HT1080 (cell line): ENCODE data around the gene FAF1. TPM values are rescaled to one million over a fixed set of nuclear protein-coding genes. Genes with fewer than 3 reads are reported as not detected.
"Not testable (repeated sequence)": the region's sequence is repeated elsewhere in the genome, so short reads cannot be mapped to it uniquely, and the experiment has no call there.

Experiments
- DNase-seq: peaks from one replicate; pipeline ENCODE4 v3.0.0-alpha.2; 2015; ENCODE audit warnings: low read depth
- total RNA-seq: library from RNA; depleted of rRNA; stranded (reverse); fragments of >200 nt; shearing (Covaris generic); gene quantifications from 2 replicates; pipeline ENCODE4 v1.2.3, GENCODE V29; 2014

Gene FAF1
- total RNA-seq, 1 experiment from 2014 or later = 61.0 TPM

DNA sequence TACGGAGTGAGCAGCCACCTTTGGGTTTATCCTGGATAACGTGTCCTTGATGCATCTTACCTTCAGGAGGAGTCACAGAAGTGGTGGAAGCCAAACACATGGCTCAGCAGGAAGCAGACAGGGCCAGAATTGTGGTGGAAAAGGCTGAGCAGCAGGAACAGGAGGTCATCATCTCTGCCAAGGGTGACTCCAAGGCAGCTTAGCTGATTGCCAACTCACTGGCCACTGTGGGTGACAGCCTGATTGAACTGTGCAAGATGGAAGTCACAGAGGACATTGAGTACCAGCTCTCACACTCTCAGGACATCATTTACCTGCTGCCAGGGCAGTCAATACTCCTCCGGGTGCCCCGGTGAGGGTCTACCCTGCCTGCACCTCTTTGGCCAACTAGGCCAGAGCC is 179.3 kb downstream of the FAF1 start:
- DNase-seq = no peak

DNA sequence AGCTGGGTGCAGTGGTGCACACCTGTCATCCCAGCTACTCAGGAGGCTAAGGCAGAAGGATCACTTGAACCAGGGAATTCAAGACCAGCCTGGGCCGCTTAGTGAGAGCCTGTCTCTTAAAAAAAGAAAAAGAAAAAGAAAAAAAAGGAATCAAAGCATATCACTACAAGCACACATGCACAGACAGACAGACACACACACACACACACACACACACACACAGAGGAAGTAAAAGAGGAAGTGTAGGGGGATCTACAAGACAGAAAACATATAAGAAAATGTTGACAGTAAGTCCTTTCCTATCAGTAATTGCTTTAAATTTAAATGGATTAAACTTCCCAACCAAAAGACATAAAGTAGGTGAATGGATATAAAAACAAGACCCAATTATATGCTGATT is 180.3 kb downstream of the FAF1 start:
- no peak for DNase-seq

- DNase-seq = no peak
These were observed 184.3 kb downstream of the FAF1 start for GRCh38 chr1:50775740-50776139.

GRCh38 chr1:50774759-50775351 is 185.2 kb downstream of the FAF1 start:
- DNase-seq = peak; percentile 47

DNA sequence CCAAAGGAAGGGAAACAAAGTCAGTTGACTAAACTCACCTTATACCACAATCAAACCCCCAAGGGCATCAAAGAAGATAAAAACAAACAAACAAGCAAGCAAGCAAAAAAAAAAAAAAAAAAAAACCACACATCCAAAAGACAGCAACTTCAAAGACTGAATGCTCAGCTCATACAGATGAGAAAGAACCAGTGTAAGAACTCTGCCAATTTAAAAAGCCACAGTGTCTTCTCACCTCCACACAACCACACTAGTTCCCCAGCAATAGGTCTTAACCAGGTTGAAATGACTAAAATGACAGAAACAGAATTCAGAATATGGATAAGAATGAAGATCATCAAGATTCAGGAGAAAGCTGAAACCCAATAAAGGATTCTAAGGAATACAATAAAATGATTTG is 193.4 kb downstream of the FAF1 start:
- no peak for DNase-seq

- DNase-seq = not testable (repeated sequence)
These were observed 203.5 kb downstream of the FAF1 start for GRCh38 chr1:50756543-50756942.

DNA sequence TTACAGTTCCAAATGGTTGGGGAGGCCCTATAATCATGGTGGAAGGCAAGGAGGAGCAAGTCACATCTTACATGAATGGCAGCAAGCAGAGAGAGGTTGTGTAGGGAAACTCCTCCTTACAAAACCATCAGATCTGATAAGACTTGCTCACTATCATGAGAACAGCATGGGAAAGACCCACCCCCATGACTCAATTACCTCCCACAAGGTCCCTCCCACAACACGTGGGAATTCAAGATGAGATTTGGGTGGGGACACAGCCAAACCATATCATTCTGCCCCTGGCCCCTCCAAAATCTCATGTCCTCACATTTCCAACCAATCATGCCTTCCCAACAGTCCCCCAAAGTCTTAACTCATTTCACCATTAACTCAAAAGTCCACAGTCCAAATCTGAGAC is 205.3 kb downstream of the FAF1 start:
- DNase-seq = not testable (repeated sequence)

DNA sequence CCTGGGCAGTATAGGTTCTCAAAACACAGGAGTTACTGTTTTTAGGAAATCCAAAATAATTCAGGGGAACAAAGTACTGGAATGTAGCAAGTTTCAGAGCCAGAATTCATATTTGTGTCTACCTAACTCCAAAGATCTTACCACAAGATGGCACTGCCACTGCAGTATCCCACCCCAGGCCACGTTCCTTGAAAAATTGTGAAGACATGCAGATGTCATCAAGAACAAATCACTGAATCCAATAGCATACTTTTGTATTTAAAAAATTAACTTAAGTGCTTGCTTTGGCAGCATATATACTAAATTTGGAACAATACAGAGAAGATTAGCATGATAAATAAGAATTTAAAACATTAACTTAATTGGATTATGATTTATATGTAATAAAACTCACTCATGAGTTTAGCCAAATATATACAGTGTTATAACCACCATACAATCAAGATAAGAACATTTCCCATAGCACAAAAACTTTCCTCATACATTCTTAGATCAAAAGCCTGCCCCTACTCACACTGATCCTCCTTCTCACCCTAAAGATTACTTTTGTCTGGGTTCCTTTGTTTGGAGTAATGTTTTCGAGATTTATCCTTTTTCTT is 209.9 kb downstream of the FAF1 start:
- DNase-seq = peak; percentile 42

- DNase-seq = no peak
These were observed 212.7 kb downstream of the FAF1 start for GRCh38 chr1:50747394-50747793.

- DNase-seq = peak; percentile 11
These were observed 217.5 kb downstream of the FAF1 start for GRCh38 chr1:50742523-50742922.

GRCh38 chr1:50739125-50739524 is 220.9 kb downstream of the FAF1 start:
- no peak for DNase-seq

- DNase-seq = no peak
These were observed 224.6 kb downstream of the FAF1 start for GRCh38 chr1:50735443-50735842.

DNA sequence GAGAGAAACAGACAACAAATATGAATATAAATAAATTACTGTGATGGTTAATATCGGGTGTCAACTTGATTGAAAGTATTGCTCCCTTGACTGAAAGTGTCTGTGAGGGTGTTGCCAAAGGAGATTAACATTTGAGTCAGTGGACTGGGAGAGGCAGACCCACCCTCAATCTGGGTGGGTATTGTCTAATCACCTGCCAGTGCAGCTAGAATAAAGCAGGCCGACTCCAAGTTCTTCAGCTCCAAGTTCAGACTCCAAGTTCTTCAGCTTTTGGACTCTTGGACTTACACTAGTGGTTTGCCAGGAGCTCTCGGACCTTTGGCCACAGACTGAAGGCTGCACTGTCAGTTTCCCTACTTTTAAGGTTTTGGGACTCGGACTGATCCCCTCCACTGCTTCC is 232.5 kb downstream of the FAF1 start:
- not testable (repeated sequence) for DNase-seq

- no peak for DNase-seq
These were observed 235.3 kb downstream of the FAF1 start for GRCh38 chr1:50724626-50725286.

GRCh38 chr1:50720457-50721053 is 239.5 kb downstream of the FAF1 start:
- DNase-seq = no peak

DNA sequence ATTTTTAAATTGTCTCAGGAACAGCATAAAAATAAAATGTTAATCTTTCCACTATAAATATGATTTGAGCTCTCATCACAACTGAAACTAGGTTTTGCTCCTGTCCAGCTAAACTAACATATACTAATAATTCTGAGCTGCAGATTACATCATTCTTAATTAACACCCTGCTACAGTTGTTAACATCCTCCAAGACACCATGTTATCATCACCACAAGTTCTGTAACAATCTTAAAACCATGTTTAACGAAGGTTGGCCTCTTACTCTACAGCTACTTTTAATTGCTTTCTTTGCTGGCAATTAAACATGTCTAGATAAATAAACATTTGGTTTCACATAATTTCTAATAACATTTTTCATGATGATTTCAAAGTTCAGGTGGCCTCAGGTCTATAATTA is 240.9 kb downstream of the FAF1 start:
- DNase-seq = no peak

GRCh38 chr1:50717327-50717726 is 242.7 kb downstream of the FAF1 start:
- DNase-seq = no peak

GRCh38 chr1:50716455-50716854 is 243.6 kb downstream of the FAF1 start:
- not testable (repeated sequence) for DNase-seq

DNA sequence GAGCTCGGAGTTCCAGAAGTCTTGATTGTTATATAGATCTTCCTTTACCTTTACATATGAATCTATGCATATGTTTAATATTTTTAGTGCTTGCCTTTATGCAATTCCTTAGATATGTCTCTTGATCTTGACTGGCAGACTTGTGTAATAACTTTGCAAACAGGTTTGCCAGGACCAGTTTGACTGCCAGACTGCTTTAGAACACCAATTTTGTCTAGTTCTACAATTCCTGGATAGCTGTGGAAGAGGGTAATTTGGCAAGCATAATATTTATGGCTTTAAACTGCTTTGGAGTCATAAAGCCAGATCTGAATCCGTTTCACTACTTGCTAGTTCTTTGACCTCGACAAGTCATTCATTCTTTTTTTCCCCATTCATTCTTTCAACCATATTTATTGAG is 250.0 kb downstream of the FAF1 start:
- DNase-seq = no peak

DNA sequence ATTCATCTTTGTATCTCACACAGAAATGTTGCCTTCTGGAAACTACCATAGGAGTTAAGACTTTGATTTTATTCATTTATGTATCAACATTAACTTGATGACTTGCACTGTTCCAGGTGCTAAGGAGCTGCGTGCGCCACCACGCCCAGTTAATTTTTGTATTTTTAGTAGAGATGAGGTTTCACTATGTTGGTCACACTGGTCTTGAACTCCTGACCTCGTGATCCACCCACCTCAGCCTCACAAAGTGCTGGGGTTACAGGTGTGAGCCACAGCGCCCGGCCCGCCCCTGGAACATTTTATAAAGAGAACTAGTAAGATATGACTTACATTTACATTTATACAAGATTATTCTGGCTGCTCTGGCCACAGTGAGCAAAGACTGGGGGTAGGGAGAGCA is 252.2 kb downstream of the FAF1 start:
- DNase-seq = no peak

GRCh38 chr1:50705699-50706098 is 254.4 kb downstream of the FAF1 start:
- DNase-seq = no peak

GRCh38 chr1:50705041-50705440 is 255.0 kb downstream of the FAF1 start:
- no peak for DNase-seq

DNA sequence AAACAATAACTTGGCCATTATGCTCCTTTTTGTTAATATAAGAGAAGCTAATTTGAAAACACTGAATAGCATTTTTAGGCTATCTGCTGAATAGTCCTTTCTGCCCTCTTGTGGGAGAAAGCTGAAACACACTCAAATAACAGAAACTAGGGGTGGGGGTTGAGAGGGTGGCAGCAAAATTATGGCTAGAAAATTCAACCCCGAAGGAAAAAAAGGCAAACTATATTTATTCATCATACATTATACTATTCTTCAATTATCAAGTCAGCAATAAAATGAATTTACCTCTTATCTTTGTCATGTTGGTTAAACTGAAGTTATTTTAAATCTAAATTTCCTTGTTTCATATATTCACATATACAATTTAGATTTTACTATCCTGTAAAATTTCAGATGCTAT is 255.9 kb downstream of the FAF1 start:
- DNase-seq = peak; percentile 23
